GM19035 (cell line): ENCODE data around the gene GLE1.
"Not testable (repeated sequence)": the region's sequence is repeated elsewhere in the genome, so short reads cannot be mapped to it uniquely, and the experiment has no call there.

Experiments
- ATAC-seq: cut with Tn5 transposase; IDR thresholded peaks from one replicate; pipeline ENCODE4 v1.9.1; 2021; ENCODE audit not compliant: unreplicated experiment

Gene GLE1

DNA sequence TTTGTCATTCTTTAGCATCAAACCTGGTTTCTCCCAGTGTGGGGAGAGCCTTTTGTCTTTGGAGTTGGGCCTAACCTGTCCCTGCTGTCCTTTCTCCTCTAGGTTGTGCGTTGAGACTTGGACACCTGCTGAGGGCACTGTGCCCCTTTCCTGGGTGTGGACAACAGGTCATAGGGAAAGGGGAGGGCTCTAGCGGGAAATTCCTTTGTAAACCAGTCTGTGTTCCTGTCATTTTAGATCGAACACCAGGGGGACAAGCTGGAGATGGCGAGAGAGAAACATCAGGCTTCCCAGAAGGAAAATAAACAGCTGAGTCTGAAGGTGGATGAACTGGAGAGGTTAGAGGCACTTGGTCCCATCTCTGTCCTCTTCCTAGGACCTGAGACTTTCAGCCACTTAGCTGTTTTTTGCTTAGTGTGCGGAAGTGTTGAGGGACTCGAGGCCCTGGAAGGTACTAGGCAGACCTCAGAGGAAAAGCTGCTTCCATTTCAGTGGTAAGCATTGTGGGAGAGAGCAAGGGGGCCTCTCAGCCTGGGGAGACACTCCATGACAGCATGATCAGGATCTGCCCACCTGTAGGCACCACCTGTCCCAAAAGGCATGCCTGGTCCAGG lies 8.6 kb upstream of the GLE1 start:
- no peak for ATAC-seq

DNA sequence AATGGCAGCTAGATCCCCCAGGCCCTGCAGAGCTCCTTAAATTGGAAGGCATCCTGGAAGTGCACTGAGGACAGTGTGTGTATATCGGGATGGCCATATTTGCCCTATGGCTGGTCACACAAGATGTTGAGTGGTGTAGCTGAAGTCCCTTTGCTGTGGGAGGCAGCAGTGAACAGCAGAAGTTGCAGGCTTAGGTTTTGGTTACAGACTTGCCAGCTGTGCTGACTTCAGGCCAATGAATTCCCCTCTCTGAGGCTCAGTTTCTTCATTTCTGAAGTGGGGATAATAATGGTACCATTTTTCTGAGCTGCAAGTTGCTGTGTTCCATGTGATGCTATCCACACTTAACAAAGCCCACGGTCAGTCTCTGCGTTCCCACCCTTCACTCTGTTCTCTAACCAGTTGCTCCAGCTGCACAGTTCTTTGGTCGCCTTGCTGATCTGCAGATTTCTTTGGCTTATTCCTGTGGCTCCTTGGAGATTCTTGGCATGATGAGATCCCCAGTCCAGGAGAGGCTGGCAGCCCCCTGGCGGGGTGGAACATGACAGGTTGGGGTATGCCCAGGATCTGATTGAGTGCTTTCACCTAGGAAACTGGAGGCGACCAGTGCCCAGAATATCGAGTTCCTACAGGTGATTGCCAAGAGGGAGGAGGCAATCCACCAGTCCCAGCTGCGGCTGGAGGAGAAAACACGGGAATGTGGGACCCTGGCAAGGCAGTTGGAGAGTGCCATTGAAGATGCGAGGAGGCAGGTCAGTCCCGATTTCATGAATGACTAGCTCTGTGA lies 6.5 kb upstream of the GLE1 start:
- ATAC-seq = no peak

DNA sequence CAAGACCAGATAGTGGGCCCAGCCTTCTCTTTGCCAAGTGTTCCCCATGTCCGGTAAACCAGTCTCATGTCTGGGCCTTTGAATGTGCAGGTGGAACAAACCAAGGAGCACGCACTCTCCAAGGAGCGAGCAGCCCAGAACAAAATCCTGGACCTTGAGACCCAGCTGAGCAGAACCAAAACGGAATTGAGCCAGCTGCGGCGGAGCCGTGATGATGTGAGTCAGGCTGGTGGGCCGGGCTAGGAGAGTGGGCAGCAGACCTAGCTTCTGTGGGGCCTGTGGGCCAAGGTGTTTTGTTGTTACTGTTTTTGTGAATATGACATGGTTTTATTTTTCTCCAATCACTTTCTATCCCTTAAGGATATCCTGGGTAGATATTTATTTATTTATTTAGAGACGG lies 5.6 kb upstream of the GLE1 start:
- ATAC-seq = no peak

DNA sequence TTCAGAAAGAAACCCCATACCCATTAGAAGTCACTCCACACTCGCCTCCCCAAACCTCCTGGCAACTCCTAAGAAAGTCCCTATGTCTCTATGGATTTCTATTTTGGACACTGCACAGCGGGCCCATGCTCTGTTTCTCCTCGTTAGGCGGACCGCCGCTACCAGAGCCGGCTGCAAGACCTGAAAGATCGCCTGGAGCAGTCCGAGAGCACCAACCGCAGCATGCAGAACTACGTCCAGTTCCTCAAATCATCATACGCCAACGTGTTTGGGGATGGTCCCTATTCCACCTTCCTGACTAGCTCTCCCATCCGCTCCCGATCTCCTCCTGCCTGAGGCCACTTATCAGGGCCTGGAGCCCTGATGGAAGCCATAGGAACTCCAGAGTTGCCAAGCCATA lies 4.6 kb upstream of the GLE1 start:
- no peak for ATAC-seq

DNA sequence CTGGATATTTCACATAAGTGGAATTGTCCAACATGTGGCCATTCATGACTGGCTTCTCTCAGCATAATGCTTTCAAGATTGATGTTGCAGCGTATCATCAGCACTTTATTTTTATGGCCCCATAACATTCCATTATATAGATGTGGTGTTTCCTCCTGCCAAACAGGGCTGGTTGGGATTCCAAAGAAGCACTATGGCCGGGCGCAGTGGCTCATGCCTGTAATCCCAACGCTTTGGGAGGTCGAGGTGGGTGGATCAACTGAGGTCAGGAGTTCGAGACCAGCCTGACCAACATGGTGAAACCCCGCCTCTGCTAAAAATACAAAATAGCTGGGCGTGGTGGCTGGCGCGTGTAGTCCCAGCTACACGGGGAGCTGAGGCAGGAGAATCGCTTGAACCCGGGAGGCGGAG lies 1.1 kb upstream of the GLE1 start:
- ATAC-seq = not testable (repeated sequence)

DNA sequence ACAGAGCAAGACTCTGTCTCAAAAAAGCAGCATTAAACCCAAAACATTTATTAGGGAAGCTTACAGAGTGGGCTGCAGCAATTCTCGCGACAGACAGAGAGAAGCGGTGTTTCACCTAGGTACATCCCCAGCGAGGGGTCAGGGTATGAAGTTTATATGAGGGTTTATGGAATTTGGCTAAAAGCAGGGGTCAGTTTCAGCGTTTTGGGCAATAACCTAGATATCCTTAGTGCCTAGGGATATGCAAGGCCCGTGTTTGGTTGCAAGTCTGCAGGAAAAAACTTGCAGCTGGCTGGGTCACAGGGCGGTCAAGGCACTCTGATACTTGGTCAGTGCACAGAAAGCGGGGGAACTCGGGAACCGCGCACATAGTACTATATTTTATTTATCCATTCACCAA lies 649 bp upstream of the GLE1 start:
- no peak for ATAC-seq

DNA sequence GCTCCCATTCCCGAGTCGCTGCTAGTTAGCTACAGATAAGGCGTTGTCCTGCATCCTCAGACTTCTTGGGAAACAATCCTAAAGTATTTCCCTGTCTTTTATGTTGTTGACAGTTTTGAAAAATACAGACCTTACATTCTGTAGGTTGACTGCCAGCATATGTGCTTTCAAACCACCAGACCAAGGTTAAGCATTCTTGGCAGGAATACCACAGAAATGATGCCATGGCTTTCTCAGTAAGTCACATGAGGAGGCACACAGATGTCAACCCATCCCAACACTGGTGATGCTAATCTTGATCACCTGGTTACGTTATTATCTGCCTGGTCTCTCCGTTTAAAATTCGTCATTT lies 871 bp downstream of the GLE1 start:
- no peak for ATAC-seq

DNA sequence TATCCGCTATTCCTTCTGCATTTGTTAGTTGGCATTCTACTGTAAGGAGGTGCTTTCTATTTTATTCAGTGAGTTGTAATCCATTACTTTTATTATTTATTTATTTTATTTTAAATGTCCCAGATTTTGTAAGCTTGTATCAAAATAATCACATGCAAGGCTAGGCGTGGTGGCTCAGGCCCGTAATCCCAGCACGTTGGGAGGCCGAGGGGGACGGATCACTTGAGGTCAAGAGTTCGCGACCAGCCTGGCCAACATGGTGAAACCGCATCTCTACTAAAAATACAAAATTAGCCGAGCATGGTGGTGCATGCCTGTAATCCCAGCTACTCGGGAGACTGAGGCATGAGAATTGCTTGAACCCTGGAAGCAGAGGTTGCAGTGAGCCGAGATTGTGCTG lies 1.4 kb downstream of the GLE1 start:
- not testable (repeated sequence) for ATAC-seq

DNA sequence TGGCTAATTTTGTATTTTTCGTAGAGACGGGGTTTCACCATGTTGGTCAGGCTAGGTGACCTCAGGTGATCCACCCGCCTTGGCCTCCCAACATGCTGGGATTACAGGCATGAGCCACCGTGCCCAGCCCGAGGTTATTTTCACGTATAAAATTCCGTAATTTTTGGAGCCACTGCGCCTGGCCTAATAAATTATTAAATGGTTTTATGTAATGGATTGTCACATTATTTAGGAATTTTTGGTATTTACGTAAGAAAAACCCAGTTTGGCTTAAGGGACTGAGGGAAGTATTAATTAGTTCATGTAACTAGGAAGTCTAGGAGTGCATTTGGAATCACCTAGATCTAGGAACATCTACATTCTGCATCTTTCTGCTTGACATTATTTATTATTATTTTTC lies 8.3 kb downstream of the GLE1 start:
- ATAC-seq = no peak

DNA sequence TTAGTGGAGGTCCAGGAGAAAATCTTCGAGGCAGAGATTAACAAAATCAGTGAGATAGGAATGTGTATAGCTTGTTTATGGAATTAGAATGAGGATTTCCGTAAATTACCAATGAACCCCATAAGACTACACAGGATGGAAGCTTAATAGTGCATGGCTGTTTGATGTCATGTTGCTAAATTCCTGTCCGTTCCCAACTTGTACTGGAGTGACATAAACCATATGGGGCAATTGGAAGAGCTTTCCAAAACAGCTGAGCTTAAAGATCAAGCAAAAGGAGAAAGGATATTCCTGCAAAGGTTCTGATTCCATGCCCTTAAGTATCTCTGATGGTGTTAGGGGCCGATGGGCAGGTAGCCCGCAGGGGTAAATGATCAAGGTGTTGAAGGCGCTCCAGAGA lies 17.4 kb downstream of the GLE1 start:
- no peak for ATAC-seq

DNA sequence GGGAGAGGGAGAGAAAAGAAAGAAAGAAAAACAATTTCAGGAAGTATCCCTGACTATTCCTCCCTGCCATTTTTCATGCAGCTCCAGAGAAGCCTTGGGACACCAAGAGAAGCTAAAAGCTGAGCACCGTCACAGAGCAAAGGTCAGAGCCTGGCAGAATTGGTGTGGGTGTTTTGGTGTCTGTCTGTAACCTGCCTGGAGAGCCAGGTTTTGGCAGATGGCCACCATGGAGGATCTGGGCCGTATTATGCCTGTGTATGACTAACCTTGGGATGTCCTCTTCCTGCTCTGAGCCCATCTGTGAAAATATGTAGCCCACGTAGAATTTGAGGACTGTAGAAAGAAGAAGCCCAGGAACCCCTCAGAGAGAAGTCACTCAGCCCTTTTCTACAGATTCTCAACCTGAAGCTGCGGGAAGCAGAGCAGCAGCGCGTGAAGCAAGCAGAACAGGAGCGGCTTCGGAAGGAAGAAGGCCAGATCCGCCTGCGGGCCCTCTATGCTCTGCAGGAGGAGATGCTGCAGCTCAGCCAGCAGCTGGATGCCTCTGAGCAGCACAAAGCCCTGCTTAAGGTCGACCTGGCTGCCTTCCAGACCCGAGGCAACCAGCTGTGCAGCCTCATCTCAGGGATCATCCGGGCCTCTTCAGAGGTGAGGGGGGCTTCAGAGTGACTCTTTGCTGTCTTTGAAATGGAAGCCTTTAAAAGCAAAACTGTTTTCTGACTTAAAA lies 18.8 kb downstream of the GLE1 start:
- no peak for ATAC-seq

DNA sequence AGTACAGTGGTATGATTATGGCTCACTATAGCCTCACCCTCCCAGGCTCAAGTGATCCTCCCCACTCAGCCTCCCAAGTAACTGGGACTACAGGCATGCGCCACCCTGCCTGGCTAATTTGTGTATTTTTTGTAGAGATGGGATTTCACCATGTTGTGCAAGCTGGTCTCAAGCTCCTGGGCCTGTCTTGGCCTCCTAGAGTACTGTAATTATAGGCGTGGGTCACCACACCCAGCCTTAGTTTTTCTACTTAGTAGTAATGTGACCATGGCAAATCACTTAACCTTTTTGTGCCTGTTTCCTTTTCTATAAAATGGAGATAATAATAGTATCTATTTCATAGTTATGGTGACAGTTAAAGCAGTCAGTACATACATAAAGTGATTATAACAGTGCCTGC lies 22.2 kb downstream of the GLE1 start:
- ATAC-seq = no peak

DNA sequence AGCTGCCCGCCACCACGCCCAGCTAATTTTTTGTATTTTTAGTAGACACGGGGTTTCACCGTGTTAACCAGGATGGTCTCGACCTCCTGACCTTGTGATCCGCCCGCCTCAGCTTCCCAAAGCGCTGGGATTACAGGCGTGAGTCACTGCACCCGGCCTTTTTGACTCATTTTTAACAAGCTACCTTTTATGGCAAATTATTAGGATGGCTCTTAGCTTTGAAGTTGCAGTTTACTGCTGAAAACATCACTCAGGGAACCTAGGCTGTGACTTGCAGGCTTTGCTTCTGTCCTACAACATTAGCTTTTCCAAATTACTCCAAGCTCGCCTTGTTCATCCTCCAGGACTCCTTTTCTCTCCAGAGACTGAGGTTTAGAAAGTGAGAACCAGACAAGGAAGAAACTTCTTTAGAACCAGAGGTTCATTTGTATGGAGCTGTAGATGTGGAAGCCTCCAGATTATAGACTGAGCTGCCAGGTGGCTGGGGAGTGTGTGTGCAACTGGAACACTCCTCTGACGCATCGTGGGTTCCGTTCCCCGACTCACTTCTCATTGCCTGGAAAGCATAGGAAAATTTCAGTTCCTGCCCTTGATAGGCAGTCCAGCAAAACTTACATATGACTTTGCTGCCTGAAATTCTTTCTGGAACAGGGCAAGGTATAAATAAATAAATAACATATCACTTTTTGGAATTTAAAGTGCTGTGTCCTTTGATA lies 24.1 kb downstream of the GLE1 start:
- ATAC-seq = no peak

DNA sequence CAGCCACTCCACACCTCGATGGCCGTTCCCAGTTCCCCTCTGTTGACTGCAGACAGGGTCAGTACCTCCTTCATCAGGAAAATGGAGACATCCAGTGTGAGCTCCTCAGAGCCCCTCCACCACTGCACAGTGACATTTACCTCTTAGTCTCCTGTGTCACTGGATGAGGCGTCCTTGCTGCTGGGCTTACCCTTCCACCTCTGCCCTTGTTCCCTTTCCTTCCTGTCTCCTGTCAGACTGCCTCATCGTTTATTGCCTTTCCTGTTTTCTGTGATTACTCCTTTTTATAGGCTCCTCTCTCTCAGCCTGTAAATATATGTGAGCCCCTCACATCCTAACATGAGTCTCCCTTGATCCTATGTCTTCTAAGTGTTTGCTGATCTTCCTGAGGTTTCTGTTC lies 24.7 kb downstream of the GLE1 start:
- no peak for ATAC-seq

DNA sequence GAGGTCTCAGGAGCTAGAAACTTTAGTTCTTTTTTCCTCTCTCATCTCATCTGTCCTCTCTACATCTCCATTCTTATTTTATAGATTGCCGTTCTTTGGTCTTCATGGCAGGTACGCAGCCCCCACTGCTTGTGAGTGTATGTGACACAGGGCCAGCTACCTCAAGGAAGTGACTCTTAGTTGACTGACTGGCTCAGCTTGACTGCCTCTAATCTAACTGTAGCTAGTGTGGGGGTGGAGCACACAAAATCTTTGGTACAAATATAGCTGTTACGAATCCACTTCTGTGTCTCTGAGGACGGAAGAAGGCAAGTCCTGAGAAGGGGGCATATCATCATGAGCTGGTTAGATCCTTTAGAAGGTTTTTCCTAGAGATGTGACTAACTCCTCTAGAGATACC lies 28.1 kb downstream of the GLE1 start:
- ATAC-seq = no peak

DNA sequence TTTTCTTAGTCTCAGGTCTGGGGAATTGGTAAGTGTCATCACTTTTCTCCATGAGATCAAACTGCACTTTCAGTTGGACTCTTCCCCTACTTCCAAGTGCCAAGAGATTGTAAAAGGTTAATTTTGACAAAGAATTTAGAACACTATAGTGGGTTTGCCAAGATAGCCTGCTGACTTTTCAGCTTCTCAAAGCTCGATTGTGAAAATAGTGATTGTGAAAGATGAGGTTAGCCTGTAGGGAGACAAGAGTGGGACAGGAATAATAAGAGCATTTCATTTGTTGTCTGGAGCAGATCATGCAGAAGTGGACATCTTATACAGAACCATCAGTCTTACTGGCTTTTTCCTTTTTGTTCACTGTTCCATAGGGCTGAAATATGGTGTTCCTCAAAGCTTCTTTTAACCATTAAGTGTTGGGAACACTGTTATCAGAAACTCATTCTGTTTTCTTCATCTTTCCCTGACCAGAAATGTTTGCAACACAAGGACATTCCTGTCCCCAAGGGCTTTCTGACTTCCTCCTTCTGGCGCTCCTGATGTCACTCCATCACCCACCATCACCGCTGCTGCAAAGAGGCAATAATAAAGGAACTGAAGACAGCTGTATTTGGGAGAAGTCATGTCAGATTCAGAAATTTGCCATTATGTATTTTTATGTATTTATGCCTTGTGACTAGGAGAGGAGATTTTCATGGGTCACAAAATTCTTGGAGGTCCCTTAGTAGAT lies 36.3 kb downstream of the GLE1 start:
- no peak for ATAC-seq

DNA sequence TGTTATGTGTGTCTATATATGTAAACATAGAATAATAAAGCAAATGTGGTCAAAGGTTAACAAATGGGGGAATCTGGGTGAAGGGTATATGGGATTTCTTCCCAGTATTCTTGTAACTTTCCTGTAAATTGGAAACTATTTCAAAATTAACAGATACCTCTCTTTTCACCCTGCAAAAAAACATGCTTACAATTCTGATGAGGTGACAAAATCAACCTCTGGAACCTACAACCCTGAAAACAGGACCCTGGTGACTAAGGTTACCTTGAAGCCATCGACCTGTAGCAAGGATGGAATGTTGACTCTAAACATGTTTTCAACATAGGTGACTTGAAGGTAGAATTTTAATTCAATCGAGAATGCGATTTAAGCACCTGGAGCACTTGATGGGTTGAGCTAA lies 42.0 kb downstream of the GLE1 start:
- ATAC-seq = no peak

DNA sequence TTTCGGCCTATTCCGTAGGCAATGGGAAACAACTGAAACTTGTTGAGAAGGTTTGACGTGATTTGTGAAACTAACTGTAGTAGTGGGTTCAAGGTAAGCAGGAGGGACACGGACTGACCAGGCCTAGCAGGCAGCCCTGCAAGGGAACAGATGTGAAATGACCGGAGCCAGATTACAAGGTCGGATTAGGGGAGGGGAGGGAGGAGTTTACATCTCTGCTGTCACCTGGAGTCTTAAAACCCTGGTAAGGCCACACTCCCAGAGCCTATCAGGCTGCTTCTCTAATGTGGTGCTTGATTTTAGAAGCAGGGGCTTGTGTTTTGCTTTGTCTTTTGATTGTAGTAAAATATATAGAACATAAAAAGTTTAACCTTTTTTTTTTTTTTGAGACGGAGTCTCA lies 44.4 kb downstream of the GLE1 start:
- ATAC-seq = no peak

DNA sequence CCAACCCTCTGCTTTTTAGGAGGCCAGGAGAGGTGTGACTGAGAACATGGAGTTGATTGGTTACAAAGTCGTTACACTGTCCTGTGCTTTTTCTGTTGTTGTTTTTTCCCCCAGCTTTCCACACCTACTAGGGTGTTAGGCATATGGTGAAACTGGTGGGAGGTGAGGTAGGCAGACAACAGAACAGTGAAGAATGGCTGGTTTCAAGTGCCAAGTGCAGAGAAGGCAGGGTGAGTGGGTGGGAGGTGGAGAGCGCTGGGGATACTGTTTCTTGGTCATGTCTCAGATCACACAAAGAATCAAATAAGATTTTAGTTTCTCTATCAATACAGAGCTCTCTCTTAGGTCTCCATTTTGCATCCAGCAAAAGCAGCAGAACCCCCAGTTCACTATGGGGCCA lies 45.7 kb downstream of the GLE1 start:
- ATAC-seq = no peak

DNA sequence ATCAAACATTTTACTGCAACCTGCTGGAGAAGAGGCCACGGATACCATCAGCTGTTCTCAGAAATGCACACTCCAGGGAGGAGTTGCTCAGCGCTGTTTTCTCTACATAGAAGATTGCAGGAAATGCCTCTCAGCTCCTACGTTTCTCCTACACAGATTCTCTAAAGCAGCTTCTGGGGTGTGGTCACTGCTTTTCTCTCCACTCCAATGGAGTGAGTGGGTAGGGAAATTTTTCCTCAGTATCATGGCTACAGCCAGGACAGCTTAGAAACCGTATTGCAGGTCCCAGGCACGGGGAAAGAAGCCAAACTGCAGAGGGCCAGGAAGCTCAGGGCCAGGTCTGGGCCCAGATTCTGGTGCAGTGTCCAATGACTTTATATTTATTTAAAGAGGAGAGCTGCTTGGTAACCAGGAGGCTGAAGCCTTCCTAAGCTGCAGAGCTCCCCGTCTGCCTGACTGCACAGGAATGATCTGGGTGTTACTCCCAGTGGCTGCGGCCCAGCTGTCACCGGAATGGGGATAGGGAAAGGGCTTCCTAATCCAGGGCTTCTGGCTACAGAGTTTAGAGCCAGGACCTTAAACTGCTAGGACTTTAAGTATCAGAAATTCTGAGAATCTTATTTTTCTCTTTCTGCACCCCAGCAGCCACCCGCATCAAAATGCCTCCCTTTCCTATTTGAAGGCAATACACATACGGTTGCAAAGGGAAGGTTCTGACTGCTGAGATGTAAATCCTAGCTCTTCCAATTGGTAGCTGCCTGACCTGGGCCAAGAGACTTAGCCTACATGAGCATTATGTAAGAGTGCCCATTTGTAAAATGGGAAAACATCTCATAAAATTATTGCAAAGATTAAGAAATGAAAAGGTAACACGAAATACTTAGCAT lies 46.5 kb downstream of the GLE1 start:
- no peak for ATAC-seq
